Measurements from ENCODE around the gene BMP7.

DNA sequence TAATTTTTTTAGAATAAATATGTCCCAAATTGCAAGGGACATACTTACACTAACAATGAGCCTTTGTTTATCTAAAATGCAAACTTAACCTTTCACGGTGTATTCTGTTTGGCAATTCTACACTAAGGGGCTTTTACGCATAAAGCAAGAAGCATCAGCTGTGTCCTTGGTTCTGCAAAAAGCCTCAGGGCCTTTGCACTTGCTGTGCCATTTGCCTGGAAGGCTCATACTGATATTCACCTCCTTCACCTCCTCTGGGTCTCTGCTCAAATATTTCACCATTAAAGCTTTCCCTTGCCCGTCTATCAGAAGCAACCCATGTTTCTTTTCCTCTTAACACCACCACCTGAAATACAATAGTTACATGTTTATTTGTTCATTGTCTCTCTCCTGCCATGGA is 8.9 kb upstream of the BMP7 start:
- TF ChIP-seq POLR2AphosphoS5 (IDR thresholded peaks at IDR 0.05), result no peak
- TF ChIP-seq, protein P1, sequence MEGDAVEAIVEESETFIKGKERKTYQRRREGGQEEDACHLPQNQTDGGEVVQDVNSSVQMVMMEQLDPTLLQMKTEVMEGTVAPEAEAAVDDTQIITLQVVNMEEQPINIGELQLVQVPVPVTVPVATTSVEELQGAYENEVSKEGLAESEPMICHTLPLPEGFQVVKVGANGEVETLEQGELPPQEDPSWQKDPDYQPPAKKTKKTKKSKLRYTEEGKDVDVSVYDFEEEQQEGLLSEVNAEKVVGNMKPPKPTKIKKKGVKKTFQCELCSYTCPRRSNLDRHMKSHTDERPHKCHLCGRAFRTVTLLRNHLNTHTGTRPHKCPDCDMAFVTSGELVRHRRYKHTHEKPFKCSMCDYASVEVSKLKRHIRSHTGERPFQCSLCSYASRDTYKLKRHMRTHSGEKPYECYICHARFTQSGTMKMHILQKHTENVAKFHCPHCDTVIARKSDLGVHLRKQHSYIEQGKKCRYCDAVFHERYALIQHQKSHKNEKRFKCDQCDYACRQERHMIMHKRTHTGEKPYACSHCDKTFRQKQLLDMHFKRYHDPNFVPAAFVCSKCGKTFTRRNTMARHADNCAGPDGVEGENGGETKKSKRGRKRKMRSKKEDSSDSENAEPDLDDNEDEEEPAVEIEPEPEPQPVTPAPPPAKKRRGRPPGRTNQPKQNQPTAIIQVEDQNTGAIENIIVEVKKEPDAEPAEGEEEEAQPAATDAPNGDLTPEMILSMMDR (IDR thresholded peaks at IDR 0.05 in 8 of 11, conservative IDR thresholded peaks at IDR 0.05 in 3 of 11), result no peak
- no peak for TF ChIP-seq POLR2A (IDR thresholded peaks at IDR 0.05)

All from spleen (tissue), 7 donors.